ENCODE results near the gene ATXN1. TPM values are rescaled to one million over a fixed set of nuclear protein-coding genes. Genes with fewer than 3 reads are reported as not detected.

The ATXN1 gene
- total RNA-seq, 4 donors from 2014 or later, result 48.7 to 166 (median 105) TPM

- in situ Hi-C loops (cut with MboI; ENCODE audit: low pct_ligation_motif_present in 1 of 4, low pct_unique_long_range_greater_than_20kb in 1 of 4, low sequenced_read_pairs in 3 of 4), result no loop called here
- Histone ChIP-seq H3K9me3 (no peaks in the 10 kb centered on the region), H3K27ac (peak overlapping the region in 2 of 4 donors; percentile 11 to 29), H3K27me3 (no peaks in the 10 kb centered on the region), H3K4me1 (peaks cover 0 to 9% (median 4%) of the 10 kb centered on the region in 4 donors), H3K36me3 (no peaks in the 10 kb centered on the region), H3K4me3 (no peak overlapping the region)
- DNase-seq, result no peak
- intact Hi-C loops (cut with DNase I; ENCODE audit: low total_unique reads), result no loop called here
- WGBS, 2 donors (ENCODE audit: low coverage in 1 of 2), result 74% methylated on average over 3 of the region's 3 CpGs; no CpG with 5 or more reads in 1 of the 2 donors
- no peak for TF ChIP-seq POLR2AphosphoS5 (IDR thresholded peaks at IDR 0.05)
- no peak for TF ChIP-seq EP300 (IDR thresholded peaks at IDR 0.05; ENCODE audit: low read depth)
- TF ChIP-seq CTCF (IDR thresholded peaks at IDR 0.05), result no peak
- no peak for TF ChIP-seq POLR2A (IDR thresholded peaks at IDR 0.05)
Observed at GRCh38 chr6:16472349-16473069, 288.8 kb downstream of the ATXN1 start.

- H3K36me3 ChIP-seq, result no peaks in the 10 kb centered on the region
- DNase-seq, result no peak
- 81 to 86% methylated on average over 3 of the region's 3 CpGs for WGBS, 2 donors (ENCODE audit: low coverage in 1 of 2)
- intact Hi-C loops (cut with DNase I; ENCODE audit: low total_unique reads), result no loop called here
- in situ Hi-C loops (cut with MboI; ENCODE audit: low pct_ligation_motif_present in 1 of 4, low pct_unique_long_range_greater_than_20kb in 1 of 4, low sequenced_read_pairs in 3 of 4), result no loop called here
- H3K9me3 ChIP-seq, result no peaks in the 10 kb centered on the region
- no peaks in the 10 kb centered on the region for H3K27me3 ChIP-seq
- peaks cover 0 to 9% (median 4%) of the 10 kb centered on the region in 4 donors for H3K4me1 ChIP-seq
- TF ChIP-seq CTCF (IDR thresholded peaks at IDR 0.05) (no peak), EP300 (IDR thresholded peaks at IDR 0.05; ENCODE audit: low read depth) (no peak), POLR2AphosphoS5 (IDR thresholded peaks at IDR 0.05) (no peak), POLR2A (IDR thresholded peaks at IDR 0.05) (no peak)
- no peak overlapping the region for H3K4me3 ChIP-seq
- peak overlapping the region in 1 of 4 donors; percentile 29 for H3K27ac ChIP-seq
Observed at GRCh38 chr6:16471910-16472297, 289.4 kb downstream of the ATXN1 start.

- peak; percentile 14 for DNase-seq
- Histone ChIP-seq H3K4me3 (no peak overlapping the region), H3K36me3 (no peaks in the 10 kb centered on the region), H3K9me3 (no peaks in the 10 kb centered on the region), H3K4me1 (peaks cover 0 to 9% (median 4%) of the 10 kb centered on the region in 4 donors), H3K27me3 (no peaks in the 10 kb centered on the region), H3K27ac (peak overlapping the region in 1 of 4 donors; percentile 29)
- TF ChIP-seq EP300 (IDR thresholded peaks at IDR 0.05; ENCODE audit: low read depth) (no peak), CTCF (IDR thresholded peaks at IDR 0.05) (no peak), POLR2AphosphoS5 (IDR thresholded peaks at IDR 0.05) (no peak), POLR2A (IDR thresholded peaks at IDR 0.05) (no peak)
- 72 to 78% methylated on average over 8 of the region's 8 CpGs for WGBS, 2 donors (ENCODE audit: low coverage in 1 of 2)
- in situ Hi-C loops (cut with MboI; ENCODE audit: low pct_ligation_motif_present in 1 of 4, low pct_unique_long_range_greater_than_20kb in 1 of 4, low sequenced_read_pairs in 3 of 4), result no loop called here
- intact Hi-C loops (cut with DNase I; ENCODE audit: low total_unique reads), result no loop called here
Observed at GRCh38 chr6:16471222-16471909, 289.9 kb downstream of the ATXN1 start.

- in situ Hi-C loops (cut with MboI; ENCODE audit: low pct_ligation_motif_present in 1 of 4, low pct_unique_long_range_greater_than_20kb in 1 of 4, low sequenced_read_pairs in 3 of 4), result no loop called here
- no peaks in the 10 kb centered on the region for H3K36me3 ChIP-seq
Observed at GRCh38 chr6:16470502-16471221, 290.6 kb downstream of the ATXN1 start.

More at GRCh38 chr6:16470502-16471221, 290.6 kb downstream of the ATXN1 start:
- intact Hi-C loops (cut with DNase I; ENCODE audit: low total_unique reads), result no loop called here
- Histone ChIP-seq H3K4me1 (peaks cover 0 to 9% (median 4%) of the 10 kb centered on the region in 4 donors), H3K27me3 (no peaks in the 10 kb centered on the region), H3K27ac (no peak overlapping the region), H3K9me3 (no peaks in the 10 kb centered on the region), H3K4me3 (no peak overlapping the region)
- 50 to 82% methylated on average over 2 of the region's 2 CpGs for WGBS, 2 donors (ENCODE audit: low coverage in 1 of 2)
- TF ChIP-seq CTCF (IDR thresholded peaks at IDR 0.05) (no peak), EP300 (IDR thresholded peaks at IDR 0.05; ENCODE audit: low read depth) (no peak), POLR2A (IDR thresholded peaks at IDR 0.05) (no peak), POLR2AphosphoS5 (IDR thresholded peaks at IDR 0.05) (no peak)
- no peak for DNase-seq

All from transverse colon (tissue), 4 donors.